Spinal cord (tissue), 10 donors: ENCODE data around the gene PRRG4. TPM values are rescaled to one million over a fixed set of nuclear protein-coding genes. Genes with fewer than 3 reads are reported as not detected.
"Not testable (repeated sequence)": the region's sequence is repeated elsewhere in the genome, so short reads cannot be mapped to it uniquely, and the experiment has no call there.

ENCODE experiments used
- DNase-seq, 6 donors: peaks; one replicate each; pipeline versions ENCODE4 v3.0.0 to v3.0.0-alpha.2; 2013 to 2015; ENCODE audit warnings: low spot score in 6 of 6, low read depth in 4 of 6
- H3K27ac ChIP-seq: one replicate; pipeline ENCODE4 v1.5.1; 2013; ENCODE audit warnings: low read depth, low read length, control low read depth
- H3K27me3 ChIP-seq: one replicate; pipeline ENCODE4 v1.6.1; 2013; ENCODE audit warnings: low read length; ENCODE audit not compliant: control insufficient read depth, insufficient read depth
- H3K36me3 ChIP-seq: one replicate; pipeline ENCODE4 v1.6.1; 2013; ENCODE audit warnings: low read length; ENCODE audit not compliant: control insufficient read depth, insufficient read depth
- H3K4me1 ChIP-seq: one replicate; pipeline ENCODE4 v1.6.1; 2013; ENCODE audit warnings: low read length; ENCODE audit not compliant: control insufficient read depth, insufficient read depth
- H3K4me3 ChIP-seq: one replicate; pipeline ENCODE4 v1.5.1; 2013; ENCODE audit warnings: low read depth, low read length, control low read depth
- H3K9me3 ChIP-seq: one replicate; pipeline ENCODE4 v1.6.1; 2013; ENCODE audit warnings: low read length; ENCODE audit not compliant: control insufficient read depth, insufficient read depth
- WGBS: methylation state at CpG from one replicate; pipeline ENCODE4 v1.1.5; 2013; ENCODE audit warnings: missing lambda C conversion rate; ENCODE audit not compliant: insufficient coverage; 5-methylcytosine and 5-hydroxymethylcytosine counted together
- polyA plus RNA-seq, 2 donors: library from polyadenylated mRNA; unstranded; fragments of 120-200 nt; gene quantifications; one replicate each; pipeline ENCODE4 v1.2.1, GENCODE V29; 2013; ENCODE audit not compliant: insufficient read length in 2 of 2
- total RNA-seq, 2 donors: library from RNA; depleted of rRNA in 1 of 2; stranded (reverse); fragments of 120-200 nt in 1 of 2; fragments of >200 nt in 1 of 2; gene quantifications; one replicate each; pipeline versions ENCODE4 v1.2.3 to v1.2.4, GENCODE V29; 2013 to 2014
- donor health status: healthy.

Gene PRRG4
- total and polyA plus RNA-seq, 4 donors: 0.61 to 1.6 (median 0.91) TPM

GRCh38 chr11:32843544-32843943, 13.8 kb downstream of the PRRG4 start:
- H3K27ac ChIP-seq: no peak overlapping the region
- H3K36me3 ChIP-seq: no peaks in the 10 kb centered on the region
- H3K4me3 ChIP-seq: no peak overlapping the region
- no peaks in the 10 kb centered on the region for H3K9me3 ChIP-seq
- no CpG with 5 or more reads among the region's 3 CpGs for WGBS
- DNase-seq: no peak
- H3K4me1 ChIP-seq: no peaks in the 10 kb centered on the region
- no peaks in the 10 kb centered on the region for H3K27me3 ChIP-seq

DNA sequence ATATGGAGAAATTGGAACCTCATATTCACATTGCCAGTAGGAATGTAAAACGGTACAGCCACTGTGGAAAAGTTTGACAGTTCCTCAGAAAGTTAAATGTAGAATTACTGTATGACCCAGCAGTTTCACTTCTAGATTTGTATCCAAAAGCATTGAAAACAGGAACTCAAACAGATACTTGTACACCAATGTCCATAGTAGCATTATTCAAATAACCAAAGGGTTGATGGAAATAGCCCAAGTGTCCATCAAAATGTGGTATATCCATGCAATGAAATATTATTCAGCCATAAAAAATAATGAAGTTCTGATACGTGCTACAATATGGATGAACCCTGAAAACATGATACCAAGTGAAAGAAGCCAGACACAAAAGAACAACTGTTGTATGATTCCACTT, 17.8 kb downstream of the PRRG4 start:
- Histone ChIP-seq H3K36me3 (no peaks in the 10 kb centered on the region), H3K27me3 (no peaks in the 10 kb centered on the region), H3K9me3 (no peaks in the 10 kb centered on the region), H3K27ac (no peak overlapping the region), H3K4me1 (no peaks in the 10 kb centered on the region), H3K4me3 (no peak overlapping the region)
- DNase-seq: no peak
- WGBS: no CpG with 5 or more reads among the region's 2 CpGs

GRCh38 chr11:32849761-32850160, 20.0 kb downstream of the PRRG4 start:
- Histone ChIP-seq H3K27me3 (no peaks in the 10 kb centered on the region), H3K4me1 (no peaks in the 10 kb centered on the region), H3K4me3 (no peak overlapping the region), H3K9me3 (no peaks in the 10 kb centered on the region), H3K36me3 (no peaks in the 10 kb centered on the region), H3K27ac (no peak overlapping the region)
- no peak for DNase-seq
- WGBS: 100% methylated on average over 1 of the region's 1 CpG

DNA sequence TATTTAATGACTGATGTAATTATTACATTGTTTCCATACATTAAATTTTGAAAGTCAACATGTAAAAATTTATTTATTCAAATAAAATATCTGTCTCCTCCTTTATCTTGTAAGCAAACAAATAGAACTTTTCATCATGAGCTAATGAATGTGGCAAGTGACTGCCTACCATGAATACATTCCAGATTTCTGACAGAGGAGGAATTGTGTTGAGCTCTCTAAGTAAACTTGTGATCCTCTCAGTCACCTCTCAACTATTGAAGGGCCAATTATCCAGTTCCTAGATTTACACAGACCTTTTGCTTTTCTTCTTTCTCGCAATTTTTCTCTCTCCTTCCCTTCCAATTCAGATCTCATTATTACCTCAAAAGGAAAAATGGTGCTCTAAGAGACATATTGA, 21.5 kb downstream of the PRRG4 start:
- H3K9me3 ChIP-seq: no peaks in the 10 kb centered on the region
- WGBS: no CpG with 5 or more reads among the region's 1 CpG

GRCh38 chr11:32852207-32852606, 22.5 kb downstream of the PRRG4 start:
- no peaks in the 10 kb centered on the region for H3K27me3 ChIP-seq
- no peak overlapping the region for H3K27ac ChIP-seq
- no peak overlapping the region for H3K4me3 ChIP-seq
- no peaks in the 10 kb centered on the region for H3K36me3 ChIP-seq
- WGBS: 61% methylated on average over 3 of the region's 4 CpGs
- no peaks in the 10 kb centered on the region for H3K9me3 ChIP-seq
- no peaks in the 10 kb centered on the region for H3K4me1 ChIP-seq
- no peak for DNase-seq

More for the DNA sequence above, 21.5 kb downstream of the PRRG4 start:
- Histone ChIP-seq H3K4me3 (no peak overlapping the region), H3K27me3 (no peaks in the 10 kb centered on the region), H3K27ac (no peak overlapping the region), H3K4me1 (no peaks in the 10 kb centered on the region), H3K36me3 (no peaks in the 10 kb centered on the region)
- peak in 1 of 6 donors; percentile 18 for DNase-seq

DNA sequence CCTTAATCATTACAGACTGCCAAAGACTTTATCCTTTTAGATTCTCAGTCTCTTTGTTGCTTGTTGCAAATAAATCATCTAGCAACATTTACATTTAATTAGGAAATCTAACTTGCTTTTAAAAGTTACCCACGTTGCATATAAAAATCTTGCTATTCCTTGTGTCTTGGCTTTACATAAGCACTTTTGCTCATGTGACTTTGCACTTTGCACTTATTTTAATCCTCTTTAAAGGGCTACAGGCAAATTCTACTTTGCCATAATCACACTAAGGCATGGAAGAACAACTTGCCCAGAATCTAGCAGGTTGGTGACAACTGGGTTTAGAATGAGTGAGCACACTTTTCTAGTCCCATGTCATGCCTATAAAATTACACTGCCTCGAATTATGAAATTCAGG, 25.9 kb downstream of the PRRG4 start:
- no peak overlapping the region for H3K4me3 ChIP-seq
- WGBS: 100% methylated on average over 1 of the region's 2 CpGs
- no peaks in the 10 kb centered on the region for H3K27me3 ChIP-seq
- H3K27ac ChIP-seq: no peak overlapping the region
- H3K9me3 ChIP-seq: no peaks in the 10 kb centered on the region
- DNase-seq: no peak
- no peaks in the 10 kb centered on the region for H3K4me1 ChIP-seq
- H3K36me3 ChIP-seq: no peaks in the 10 kb centered on the region

- H3K27me3 ChIP-seq: no peaks in the 10 kb centered on the region
- no peak for DNase-seq
- H3K4me3 ChIP-seq: no peak overlapping the region
- H3K27ac ChIP-seq: no peak overlapping the region
- no peaks in the 10 kb centered on the region for H3K9me3 ChIP-seq
- no peaks in the 10 kb centered on the region for H3K36me3 ChIP-seq
- no peaks in the 10 kb centered on the region for H3K4me1 ChIP-seq
- no CpG with 5 or more reads among the region's 1 CpG for WGBS
Measured at GRCh38 chr11:32858731-32859130, 29.0 kb downstream of the PRRG4 start.

DNA sequence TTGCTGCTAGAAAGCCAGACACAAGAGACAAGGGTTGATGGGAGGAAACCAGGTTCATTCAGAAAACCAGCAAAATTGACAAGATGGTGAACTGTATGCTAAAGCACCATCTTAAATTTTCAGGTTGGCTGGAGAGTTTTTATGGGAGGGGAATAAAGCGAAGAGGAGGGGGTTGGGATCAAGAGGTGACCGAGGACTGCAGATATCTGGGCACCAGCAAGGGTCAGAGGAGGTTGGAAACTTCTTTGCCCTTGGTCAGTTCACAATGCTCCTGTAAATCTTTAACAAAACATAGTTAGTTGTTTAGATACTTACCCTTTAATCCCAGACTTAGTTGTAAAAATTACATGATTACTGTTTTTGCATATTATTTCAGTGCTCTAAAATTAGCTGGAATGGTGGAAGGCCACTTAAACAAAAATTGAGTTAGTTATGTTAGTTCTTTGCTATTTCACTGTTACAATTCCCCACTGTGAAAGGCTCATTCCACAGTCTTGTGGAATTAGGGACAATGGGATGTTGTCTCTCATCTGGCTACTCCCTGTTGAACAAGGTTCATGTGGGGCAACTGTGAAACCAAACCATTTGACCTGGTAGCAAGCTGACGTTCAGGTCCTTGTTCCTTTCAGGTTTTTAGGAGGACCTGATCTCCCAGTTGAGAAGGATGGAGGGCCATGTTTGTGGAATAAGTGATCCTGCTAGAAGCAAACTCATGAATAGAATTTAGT, 32.3 kb downstream of the PRRG4 start:
- Histone ChIP-seq H3K36me3 (no peaks in the 10 kb centered on the region), H3K9me3 (no peaks in the 10 kb centered on the region), H3K4me3 (no peak overlapping the region), H3K27me3 (no peaks in the 10 kb centered on the region), H3K27ac (no peak overlapping the region), H3K4me1 (no peaks in the 10 kb centered on the region)
- 71% methylated on average over 1 of the region's 3 CpGs for WGBS
- no peak for DNase-seq

GRCh38 chr11:32864555-32864954, 34.8 kb downstream of the PRRG4 start:
- no peak overlapping the region for H3K4me3 ChIP-seq
- DNase-seq: no peak
- H3K36me3 ChIP-seq: no peaks in the 10 kb centered on the region
- H3K9me3 ChIP-seq: no peaks in the 10 kb centered on the region
- H3K27ac ChIP-seq: no peak overlapping the region
- H3K4me1 ChIP-seq: no peaks in the 10 kb centered on the region
- no peaks in the 10 kb centered on the region for H3K27me3 ChIP-seq

- not testable (repeated sequence) for H3K27me3 ChIP-seq, H3K9me3 ChIP-seq, H3K36me3 ChIP-seq, H3K4me1 ChIP-seq, H3K27ac ChIP-seq, DNase-seq, H3K4me3 ChIP-seq
- no CpG with 5 or more reads among the region's 4 CpGs for WGBS
Measured at GRCh38 chr11:32868752-32869151, 39.0 kb downstream of the PRRG4 start.
